Measurements from ENCODE around the gene ZNF385C. TPM values are rescaled to one million over a fixed set of nuclear protein-coding genes. Genes with fewer than 3 reads are reported as not detected.
A peak's percentile ranks its signal among the peaks of the same experiment; 100 is the strongest.

The ZNF385C gene
- total RNA-seq, 3 donors from 2014 or later = 0.48 to 1.0 (median 0.66) TPM

DNA sequence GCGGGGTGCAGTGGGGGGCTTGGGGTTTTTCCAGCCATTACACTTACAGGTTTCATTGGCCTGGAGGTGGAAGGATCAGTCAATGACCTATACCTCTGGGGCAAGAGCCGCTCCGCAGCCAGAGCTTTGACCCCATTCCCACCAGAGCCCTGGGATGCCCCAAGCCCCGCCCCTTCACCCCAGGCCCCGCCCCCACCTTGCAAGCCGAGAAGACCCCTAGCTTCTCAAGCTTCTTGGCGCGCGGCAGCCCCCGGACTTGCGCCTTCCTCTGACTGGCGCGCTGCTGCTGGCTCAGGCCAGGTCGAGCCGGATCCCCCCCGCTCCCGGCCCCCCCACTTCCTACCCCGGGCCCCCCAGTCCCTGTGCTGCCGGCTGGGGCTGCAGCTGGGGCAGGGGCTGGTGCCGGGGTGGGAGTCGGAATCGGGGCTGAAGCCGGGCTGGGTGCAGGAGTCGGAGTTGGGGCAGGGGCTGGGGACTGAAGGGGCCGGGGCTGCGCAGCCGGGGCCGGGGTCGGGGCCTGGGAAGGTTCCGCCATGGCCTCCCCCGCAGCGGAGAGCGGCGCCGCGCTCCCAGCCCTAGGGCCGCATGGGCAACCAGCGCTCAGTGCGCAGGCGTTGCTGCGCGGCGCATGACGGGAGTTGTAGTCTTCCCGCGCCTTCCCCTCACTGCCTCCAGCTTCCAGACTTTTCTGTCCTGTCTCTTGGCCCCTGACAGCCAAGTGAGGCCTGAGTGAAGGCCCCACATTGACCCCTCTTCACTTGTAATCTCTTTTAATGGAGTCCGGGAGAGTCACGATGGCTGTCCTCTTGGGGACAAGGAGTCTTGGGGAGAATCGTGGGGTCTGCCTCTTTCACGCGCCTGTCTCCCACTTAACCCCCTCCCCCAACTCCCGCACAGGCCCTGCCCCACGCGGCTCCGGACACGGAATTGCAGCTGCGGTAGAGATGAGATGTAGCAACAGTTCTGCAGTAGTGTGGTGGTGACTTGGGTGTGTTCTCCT lies 22.8 kb upstream of the ZNF385C start, which contains the start of gene KAT2A:
Gene KAT2A, minus strand, starts transcription at position 598 of the 1,000 bp plus-strand sequence. Its CDS starts 63 bp downstream, at position 535.
- no peaks in the 10 kb centered on the region for H3K9me3 ChIP-seq
- peak in 1 of 2 donors; percentile 65 for DNase-seq (ENCODE audit: low spot score in 2 of 2)
- H3K27me3 ChIP-seq = no peaks in the 10 kb centered on the region
- H3K4me3 ChIP-seq = peak within 1 kb of the TSS; percentile 76 to 84 (median 83)
- TF ChIP-seq POLR2AphosphoS5 (IDR thresholded peaks at IDR 0.05) = peak in 1 of 3 donors; percentile 28
- TF ChIP-seq POLR2A (IDR thresholded peaks at IDR 0.05) = no peak
- intact Hi-C loops (cut with DNase I; ENCODE audit: low total_unique reads) = no loop called here
- H3K27ac ChIP-seq = peak within 1 kb of the TSS; percentile 13 to 61
- peaks cover 0 to 4% of the 10 kb centered on the region in 2 donors for H3K4me1 ChIP-seq
- H3K36me3 ChIP-seq = no peaks in the 10 kb centered on the region

DNA sequence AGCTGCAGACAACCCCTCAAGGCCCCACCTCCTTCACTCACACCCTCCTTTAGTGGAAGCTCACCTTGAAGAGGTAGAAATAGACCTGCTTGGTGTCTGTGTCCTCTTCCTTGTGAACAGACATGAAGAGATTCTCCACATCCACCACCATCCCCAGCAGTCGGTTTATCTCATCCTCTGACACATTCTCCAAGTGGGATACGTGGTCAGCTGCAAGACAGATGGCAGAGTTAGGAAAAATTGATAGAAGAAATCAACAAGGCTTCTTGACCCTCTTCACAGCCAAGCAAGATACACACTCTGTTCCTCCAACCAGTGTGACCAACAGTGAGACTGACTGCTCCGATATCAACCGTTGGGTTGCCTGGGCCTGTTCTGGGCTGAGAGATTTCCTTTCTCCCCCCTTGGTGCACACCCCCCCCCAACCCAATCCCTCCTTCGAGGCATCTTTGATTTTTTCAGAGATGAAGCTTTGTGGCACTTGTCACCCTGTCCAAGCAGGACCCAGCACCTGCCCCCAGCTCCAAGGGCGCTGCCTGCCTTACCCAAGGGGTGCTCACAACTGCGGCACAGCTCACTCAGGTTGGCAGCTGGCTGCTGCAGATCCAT lies 22.0 kb upstream of the ZNF385C start:
- TF ChIP-seq CTCF (IDR thresholded peaks at IDR 0.05) (no peak), POLR2A (IDR thresholded peaks at IDR 0.05) (no peak), POLR2AphosphoS5 (IDR thresholded peaks at IDR 0.05) (no peak)
- intact Hi-C loops (cut with DNase I; ENCODE audit: low total_unique reads) = no loop called here
- no peaks in the 10 kb centered on the region for H3K27me3 ChIP-seq
- H3K4me3 ChIP-seq = peak overlapping the region; percentile 76 to 84 (median 83)
- H3K36me3 ChIP-seq = no peaks in the 10 kb centered on the region
- no peaks in the 10 kb centered on the region for H3K9me3 ChIP-seq
- H3K4me1 ChIP-seq = peaks cover 0 to 4% of the 10 kb centered on the region in 2 donors
- no peak overlapping the region for H3K27ac ChIP-seq
- no peak for DNase-seq (ENCODE audit: low spot score in 2 of 2)

- no peak for DNase-seq (ENCODE audit: low spot score in 2 of 2)
- TF ChIP-seq POLR2AphosphoS5 (IDR thresholded peaks at IDR 0.05) (no peak), CTCF (IDR thresholded peaks at IDR 0.05) (no peak), POLR2A (IDR thresholded peaks at IDR 0.05) (no peak)
- Histone ChIP-seq H3K27me3 (no peaks in the 10 kb centered on the region), H3K36me3 (no peaks in the 10 kb centered on the region), H3K9me3 (no peaks in the 10 kb centered on the region), H3K4me3 (no peak overlapping the region), H3K27ac (no peak overlapping the region), H3K4me1 (peaks cover 0 to 4% of the 10 kb centered on the region in 2 donors)
- intact Hi-C loops (cut with DNase I; ENCODE audit: low total_unique reads) = no loop called here
Measured at GRCh38 chr17:42119301-42119700, 21.0 kb upstream of the ZNF385C start.

DNA sequence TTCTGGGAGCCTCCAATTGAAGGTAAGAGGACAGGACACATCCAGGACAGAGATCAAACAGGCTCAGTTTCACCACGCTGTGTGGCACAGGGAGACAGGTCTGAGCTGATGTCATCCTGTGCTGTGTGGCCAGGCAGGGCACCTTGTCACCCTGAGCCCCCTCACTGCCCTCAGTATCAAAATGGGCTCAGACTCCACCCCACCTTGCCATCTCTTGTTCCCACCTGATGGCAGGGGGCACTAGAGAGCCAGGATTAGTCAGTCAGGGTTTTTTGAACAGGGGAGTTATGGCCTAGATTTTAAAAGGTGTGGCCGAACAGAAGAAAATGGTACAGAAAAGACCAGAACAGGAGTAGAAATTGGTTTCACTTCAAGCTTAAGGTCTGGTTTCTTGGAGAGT lies 20.3 kb upstream of the ZNF385C start:
- no peaks in the 10 kb centered on the region for H3K27me3 ChIP-seq
- no peaks in the 10 kb centered on the region for H3K36me3 ChIP-seq
- peaks cover 0 to 4% of the 10 kb centered on the region in 2 donors for H3K4me1 ChIP-seq
- no peak for DNase-seq (ENCODE audit: low spot score in 2 of 2)
- intact Hi-C loops (cut with DNase I; ENCODE audit: low total_unique reads) = no loop called here
- no peaks in the 10 kb centered on the region for H3K9me3 ChIP-seq
- H3K27ac ChIP-seq = no peak overlapping the region
- TF ChIP-seq POLR2A (IDR thresholded peaks at IDR 0.05) (no peak), CTCF (IDR thresholded peaks at IDR 0.05) (peak in 1 of 3 donors; percentile 13)
- H3K4me3 ChIP-seq = no peak overlapping the region

DNA sequence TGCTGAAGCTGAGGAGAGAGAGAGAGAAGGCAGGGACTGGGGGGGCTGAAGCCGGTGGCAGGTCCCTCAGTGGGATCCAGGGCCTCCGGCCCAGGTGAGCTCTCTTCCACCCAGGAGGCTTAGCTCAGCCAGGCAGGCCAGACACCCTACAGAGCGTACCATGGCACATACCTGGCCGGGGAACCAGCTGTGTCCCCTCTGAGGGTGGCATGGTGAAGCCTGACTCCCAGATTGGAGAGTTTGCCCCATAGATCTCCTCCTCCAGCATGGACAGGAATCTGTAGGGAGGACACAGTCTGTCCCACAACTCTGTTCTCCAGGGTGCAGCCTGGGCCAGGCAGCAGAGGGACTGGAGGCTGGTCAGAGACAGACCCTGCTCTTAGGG lies 19.8 kb upstream of the ZNF385C start:
- Histone ChIP-seq H3K27ac (no peak overlapping the region), H3K27me3 (no peaks in the 10 kb centered on the region), H3K36me3 (no peaks in the 10 kb centered on the region), H3K4me1 (peaks cover 2 to 6% of the 10 kb centered on the region in 2 donors), H3K4me3 (no peak overlapping the region), H3K9me3 (no peaks in the 10 kb centered on the region)
- TF ChIP-seq CTCF (IDR thresholded peaks at IDR 0.05) = no peak
- TF ChIP-seq POLR2A (IDR thresholded peaks at IDR 0.05) = no peak
- TF ChIP-seq POLR2AphosphoS5 (IDR thresholded peaks at IDR 0.05) = no peak
- intact Hi-C loops (cut with DNase I; ENCODE audit: low total_unique reads) = no loop called here
- no peak for DNase-seq (ENCODE audit: low spot score in 2 of 2)

Measured in breast epithelium (tissue), 4 donors.